ENCODE data around the gene ZNF836. TPM values are rescaled to one million over a fixed set of nuclear protein-coding genes. Genes with fewer than 3 reads are reported as not detected.
A peak's percentile ranks its signal among the peaks of the same experiment; 100 is the strongest.

Gene ZNF836
- total RNA-seq, 1 donor from 2014 or later: 7.5 TPM

DNA sequence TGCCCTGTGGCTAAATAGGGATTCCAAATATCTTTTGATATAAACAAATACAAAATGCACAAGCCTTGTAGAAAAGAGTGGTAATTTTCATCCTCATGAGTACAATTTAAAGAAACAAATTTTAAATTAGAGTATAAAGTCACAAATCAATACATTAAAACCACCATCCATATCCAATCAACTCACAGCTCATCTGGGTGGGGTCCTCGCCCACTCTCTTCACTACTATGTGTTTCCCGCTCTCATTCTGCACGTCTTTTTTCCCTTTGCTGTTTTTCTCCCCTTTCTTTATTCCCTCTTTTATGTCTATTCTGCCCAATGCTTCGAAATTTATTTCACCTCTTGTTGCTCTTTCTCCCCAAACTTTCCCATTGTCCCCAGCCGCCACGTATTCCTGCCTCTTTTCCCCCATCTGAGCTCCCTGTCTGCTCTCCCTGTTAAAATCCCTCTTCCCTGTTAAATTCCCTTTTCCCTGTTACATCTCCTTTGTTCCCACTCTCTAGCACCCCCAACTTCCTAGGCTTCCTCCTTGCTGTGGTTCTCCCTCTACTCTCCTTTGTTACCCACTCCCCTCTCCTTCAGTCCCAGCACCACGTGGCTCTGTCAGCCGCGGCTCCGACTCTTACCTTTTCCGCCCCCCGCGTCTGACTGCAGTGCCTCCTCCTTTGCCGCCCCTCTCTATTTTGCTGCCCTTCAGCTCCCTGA lies 33.0 kb downstream of the ZNF836 start:
- no peak for TF ChIP-seq EZH2 (IDR thresholded peaks at IDR 0.05; ENCODE audit: insufficient read depth, low read length)
- TF ChIP-seq, protein P1, sequence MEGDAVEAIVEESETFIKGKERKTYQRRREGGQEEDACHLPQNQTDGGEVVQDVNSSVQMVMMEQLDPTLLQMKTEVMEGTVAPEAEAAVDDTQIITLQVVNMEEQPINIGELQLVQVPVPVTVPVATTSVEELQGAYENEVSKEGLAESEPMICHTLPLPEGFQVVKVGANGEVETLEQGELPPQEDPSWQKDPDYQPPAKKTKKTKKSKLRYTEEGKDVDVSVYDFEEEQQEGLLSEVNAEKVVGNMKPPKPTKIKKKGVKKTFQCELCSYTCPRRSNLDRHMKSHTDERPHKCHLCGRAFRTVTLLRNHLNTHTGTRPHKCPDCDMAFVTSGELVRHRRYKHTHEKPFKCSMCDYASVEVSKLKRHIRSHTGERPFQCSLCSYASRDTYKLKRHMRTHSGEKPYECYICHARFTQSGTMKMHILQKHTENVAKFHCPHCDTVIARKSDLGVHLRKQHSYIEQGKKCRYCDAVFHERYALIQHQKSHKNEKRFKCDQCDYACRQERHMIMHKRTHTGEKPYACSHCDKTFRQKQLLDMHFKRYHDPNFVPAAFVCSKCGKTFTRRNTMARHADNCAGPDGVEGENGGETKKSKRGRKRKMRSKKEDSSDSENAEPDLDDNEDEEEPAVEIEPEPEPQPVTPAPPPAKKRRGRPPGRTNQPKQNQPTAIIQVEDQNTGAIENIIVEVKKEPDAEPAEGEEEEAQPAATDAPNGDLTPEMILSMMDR (IDR thresholded peaks at IDR 0.05; ENCODE audit: insufficient read depth, low read depth, low read length): no peak
- Mint-ChIP-seq H3K27ac (ENCODE audit: unreplicated experiment) (peak overlapping the region; percentile 89), H3K9me3 (ENCODE audit: unreplicated experiment) (peaks cover 59% of the 10 kb centered on the region), H3K4me3 (ENCODE audit: unreplicated experiment) (peak overlapping the region; percentile 97), H3K27me3 (ENCODE audit: low read depth, unreplicated experiment) (no peaks in the 10 kb centered on the region), H3K4me1 (ENCODE audit: low read depth, unreplicated experiment) (peaks cover 8% of the 10 kb centered on the region), H3K36me3 (ENCODE audit: low read depth, unreplicated experiment) (peaks cover 50% of the 10 kb centered on the region)
- H3K4me2 ChIP-seq (ENCODE audit: low read length): peak overlapping the region; percentile 97
- no peaks in the 10 kb centered on the region for H4K20me1 ChIP-seq (ENCODE audit: insufficient read depth, low read length)
- no peaks in the 10 kb centered on the region for H3K4me1 ChIP-seq (ENCODE audit: insufficient read depth, low read length)
- peak overlapping the region; percentile 94 for H2AFZ ChIP-seq (ENCODE audit: low read depth, low read length)
- DNase-seq (ENCODE audit: low read depth) (peak; percentile 16), FAIRE-seq (no peak)
- H3K27ac ChIP-seq (ENCODE audit: low read depth, low read length): peak overlapping the region; percentile 60
- H3K27me3 ChIP-seq (ENCODE audit: insufficient read depth, low read length): no peaks in the 10 kb centered on the region
- H3K79me2 ChIP-seq (ENCODE audit: insufficient read depth, low read length): peaks cover 46% of the 10 kb centered on the region
- H3K9me3 ChIP-seq (ENCODE audit: insufficient read depth, low read depth, low read length): peaks cover 18% of the 10 kb centered on the region
- peak overlapping the region; percentile 98 for H3K4me3 ChIP-seq (ENCODE audit: insufficient read depth, low read depth, low read length)
- H3K36me3 ChIP-seq (ENCODE audit: insufficient read depth, low read length): no peaks in the 10 kb centered on the region
- H3K9ac ChIP-seq (ENCODE audit: low read length): peak overlapping the region; percentile 93

DNA sequence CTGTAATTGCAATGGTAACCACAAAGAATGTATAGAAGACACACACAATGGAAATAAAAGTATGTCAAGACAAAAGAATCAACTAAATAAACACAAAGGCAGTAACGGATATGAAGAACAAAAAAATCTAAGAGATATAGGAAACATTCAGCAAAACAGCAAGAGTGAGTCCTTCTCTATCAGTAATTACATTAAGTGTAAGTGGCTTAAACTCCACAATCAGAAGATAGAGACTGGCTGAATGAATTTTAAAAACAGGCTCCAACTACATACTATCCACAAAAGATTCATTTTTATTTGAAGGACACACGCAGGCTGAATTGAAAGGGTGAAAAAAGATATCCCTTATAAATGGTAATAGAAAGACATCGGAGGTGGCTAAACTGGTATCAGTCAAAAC lies 51.1 kb downstream of the ZNF836 start:
- Histone ChIP-seq H3K4me1 (ENCODE audit: insufficient read depth, low read length) (no peaks in the 10 kb centered on the region), H3K79me2 (ENCODE audit: insufficient read depth, low read length) (peaks cover 2% of the 10 kb centered on the region), H3K9me3 (ENCODE audit: insufficient read depth, low read depth, low read length) (peaks cover 53% of the 10 kb centered on the region), H3K4me3 (ENCODE audit: insufficient read depth, low read depth, low read length) (no peak overlapping the region), H2AFZ (ENCODE audit: low read depth, low read length) (no peak overlapping the region), H3K27ac (ENCODE audit: low read depth, low read length) (no peak overlapping the region), H3K4me2 (ENCODE audit: low read length) (no peak overlapping the region), H3K9ac (ENCODE audit: low read length) (no peak overlapping the region), H3K27me3 (ENCODE audit: insufficient read depth, low read length) (no peaks in the 10 kb centered on the region), H3K36me3 (ENCODE audit: insufficient read depth, low read length) (peaks cover 44% of the 10 kb centered on the region), H4K20me1 (ENCODE audit: insufficient read depth, low read length) (no peaks in the 10 kb centered on the region)
- no peak overlapping the region for H3K27ac Mint-ChIP-seq (ENCODE audit: unreplicated experiment)
- no peaks in the 10 kb centered on the region for H3K4me1 Mint-ChIP-seq (ENCODE audit: low read depth, unreplicated experiment)
- no peak for FAIRE-seq
- H3K27me3 Mint-ChIP-seq (ENCODE audit: low read depth, unreplicated experiment): no peaks in the 10 kb centered on the region
- no peak overlapping the region for H3K4me3 Mint-ChIP-seq (ENCODE audit: unreplicated experiment)
- DNase-seq (ENCODE audit: low read depth): no peak
- TF ChIP-seq, protein P1 (IDR thresholded peaks at IDR 0.05; ENCODE audit: insufficient read depth, low read depth, low read length): no peak
- TF ChIP-seq EZH2 (IDR thresholded peaks at IDR 0.05; ENCODE audit: insufficient read depth, low read length): no peak
- peaks cover 91% of the 10 kb centered on the region for H3K36me3 Mint-ChIP-seq (ENCODE audit: low read depth, unreplicated experiment)
- peaks cover 81% of the 10 kb centered on the region for H3K9me3 Mint-ChIP-seq (ENCODE audit: unreplicated experiment)

DNA sequence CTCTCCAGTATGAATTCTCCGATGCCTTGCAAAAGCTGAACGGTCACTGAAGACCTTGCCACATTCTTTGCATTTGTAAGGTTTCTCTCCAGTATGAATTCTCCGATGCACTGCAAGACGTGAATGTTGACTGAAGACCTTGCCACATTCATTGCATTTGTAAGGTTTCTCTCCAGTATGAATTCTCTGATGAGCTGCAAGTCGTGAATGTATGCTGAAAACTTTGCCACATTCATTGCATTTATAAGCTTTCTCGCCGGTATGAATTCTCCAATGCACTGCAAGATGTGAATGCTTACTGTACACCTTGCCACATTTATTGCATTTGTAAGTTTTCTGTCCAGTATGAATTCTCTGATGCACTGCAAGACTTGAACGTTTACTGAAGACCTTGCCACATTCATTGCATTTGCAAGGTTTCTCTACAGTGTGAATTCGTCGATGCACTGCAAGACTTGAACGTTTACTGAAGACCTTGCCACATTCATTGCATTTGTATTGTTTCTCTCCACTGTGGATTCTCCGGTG lies 55.8 kb downstream of the ZNF836 start:
- Mint-ChIP-seq H3K9me3 (ENCODE audit: unreplicated experiment) (peaks cover 90% of the 10 kb centered on the region), H3K4me3 (ENCODE audit: unreplicated experiment) (no peak overlapping the region), H3K27ac (ENCODE audit: unreplicated experiment) (no peak overlapping the region), H3K36me3 (ENCODE audit: low read depth, unreplicated experiment) (peaks cover 84% of the 10 kb centered on the region), H3K27me3 (ENCODE audit: low read depth, unreplicated experiment) (no peaks in the 10 kb centered on the region), H3K4me1 (ENCODE audit: low read depth, unreplicated experiment) (no peaks in the 10 kb centered on the region)
- Histone ChIP-seq H3K4me2 (ENCODE audit: low read length) (no peak overlapping the region), H3K79me2 (ENCODE audit: insufficient read depth, low read length) (peaks cover 2% of the 10 kb centered on the region), H3K9ac (ENCODE audit: low read length) (no peak overlapping the region), H3K36me3 (ENCODE audit: insufficient read depth, low read length) (peaks cover 27% of the 10 kb centered on the region), H3K27me3 (ENCODE audit: insufficient read depth, low read length) (no peaks in the 10 kb centered on the region), H2AFZ (ENCODE audit: low read depth, low read length) (no peak overlapping the region), H3K9me3 (ENCODE audit: insufficient read depth, low read depth, low read length) (peaks cover 79% of the 10 kb centered on the region), H3K4me1 (ENCODE audit: insufficient read depth, low read length) (no peaks in the 10 kb centered on the region), H3K4me3 (ENCODE audit: insufficient read depth, low read depth, low read length) (no peak overlapping the region), H3K27ac (ENCODE audit: low read depth, low read length) (no peak overlapping the region), H4K20me1 (ENCODE audit: insufficient read depth, low read length) (no peaks in the 10 kb centered on the region)
- peak; percentile 71 for FAIRE-seq
- TF ChIP-seq, protein P1 (IDR thresholded peaks at IDR 0.05; ENCODE audit: insufficient read depth, low read depth, low read length): no peak
- no peak for TF ChIP-seq EZH2 (IDR thresholded peaks at IDR 0.05; ENCODE audit: insufficient read depth, low read length)
- DNase-seq (ENCODE audit: low read depth): no peak
